HG03457 (cell line): ENCODE data around the gene FKRP.

ENCODE experiments used
- ATAC-seq: cut with Tn5 transposase; IDR thresholded peaks from one replicate; pipeline ENCODE4 v1.9.1; 2021; ENCODE audit warnings: moderate number of reproducible peaks; ENCODE audit not compliant: unreplicated experiment

The FKRP gene

DNA sequence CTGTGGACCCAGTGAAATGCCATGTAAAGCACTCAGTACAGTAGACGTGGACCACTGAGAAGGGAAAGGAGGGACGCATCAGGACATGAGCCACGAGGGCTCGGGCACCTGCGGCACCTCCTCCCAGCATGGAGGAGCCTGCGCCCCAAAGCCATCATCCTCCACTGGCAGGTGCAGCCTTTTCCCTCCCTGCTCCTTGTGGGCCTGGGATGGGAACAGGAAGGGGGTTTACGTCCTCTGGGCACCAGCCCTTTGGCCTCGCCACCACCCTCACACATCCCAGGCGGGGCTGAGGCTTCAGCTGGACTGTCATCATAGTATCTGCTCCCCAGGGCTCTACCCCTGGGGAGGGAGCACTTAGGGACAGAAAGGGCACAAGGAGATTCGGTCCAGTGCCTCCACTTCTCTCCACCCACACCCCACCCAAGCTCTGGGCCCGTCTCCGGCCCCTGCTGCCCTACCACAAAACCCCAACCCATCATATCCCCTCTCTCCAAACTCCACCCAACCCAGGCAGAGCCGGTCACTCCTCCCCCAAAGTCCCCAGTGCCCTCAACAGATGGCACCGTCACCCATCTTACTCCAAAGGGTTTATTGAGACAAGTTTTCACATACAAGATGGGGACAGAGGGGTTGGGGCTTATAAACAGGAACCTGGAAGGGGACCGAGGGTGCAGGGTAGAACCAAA lies 26.8 kb upstream of the FKRP start:
- ATAC-seq = no peak

DNA sequence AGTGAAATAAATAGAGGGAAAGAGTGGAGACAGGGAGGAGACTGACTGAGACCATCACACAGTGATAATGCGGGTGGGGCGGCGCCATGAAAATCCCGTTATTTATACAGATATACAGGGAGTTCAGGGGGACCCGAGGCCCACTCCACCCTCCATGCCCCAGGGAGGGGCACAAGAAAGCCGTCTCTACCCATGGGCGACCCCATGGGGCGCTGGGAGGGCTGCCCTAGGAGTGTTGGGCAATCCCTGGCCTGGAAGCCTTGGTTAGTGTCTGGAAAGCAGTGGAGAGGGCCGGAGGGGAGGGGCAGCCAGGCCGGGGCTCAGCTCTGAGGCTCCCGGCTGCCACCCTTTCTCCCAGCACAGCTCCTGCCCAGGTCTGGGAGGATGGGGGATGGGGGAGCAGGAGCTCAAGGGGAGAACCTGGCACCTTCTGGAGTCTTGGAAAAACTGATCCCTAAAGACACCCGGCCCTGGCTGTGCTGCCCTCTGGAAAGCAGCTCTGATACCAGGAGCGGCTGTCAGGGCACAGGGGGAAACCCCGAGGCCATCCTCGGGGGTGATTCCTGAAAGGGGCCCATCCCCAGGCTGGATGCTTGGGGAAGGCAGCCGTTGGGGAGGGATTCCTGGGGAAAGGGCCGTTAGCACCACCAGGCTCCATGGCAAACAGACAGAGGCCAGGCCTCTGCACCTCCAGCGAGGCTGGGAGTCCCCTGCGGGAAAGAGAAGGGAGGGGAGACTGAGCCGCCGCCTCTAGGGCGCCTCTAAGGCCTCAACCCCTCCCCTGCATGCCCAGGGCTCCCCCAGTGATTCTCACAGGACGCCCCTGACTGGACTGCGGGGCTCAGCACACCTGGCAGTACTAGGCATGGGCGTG lies 26.0 kb upstream of the FKRP start:
- no peak for ATAC-seq

DNA sequence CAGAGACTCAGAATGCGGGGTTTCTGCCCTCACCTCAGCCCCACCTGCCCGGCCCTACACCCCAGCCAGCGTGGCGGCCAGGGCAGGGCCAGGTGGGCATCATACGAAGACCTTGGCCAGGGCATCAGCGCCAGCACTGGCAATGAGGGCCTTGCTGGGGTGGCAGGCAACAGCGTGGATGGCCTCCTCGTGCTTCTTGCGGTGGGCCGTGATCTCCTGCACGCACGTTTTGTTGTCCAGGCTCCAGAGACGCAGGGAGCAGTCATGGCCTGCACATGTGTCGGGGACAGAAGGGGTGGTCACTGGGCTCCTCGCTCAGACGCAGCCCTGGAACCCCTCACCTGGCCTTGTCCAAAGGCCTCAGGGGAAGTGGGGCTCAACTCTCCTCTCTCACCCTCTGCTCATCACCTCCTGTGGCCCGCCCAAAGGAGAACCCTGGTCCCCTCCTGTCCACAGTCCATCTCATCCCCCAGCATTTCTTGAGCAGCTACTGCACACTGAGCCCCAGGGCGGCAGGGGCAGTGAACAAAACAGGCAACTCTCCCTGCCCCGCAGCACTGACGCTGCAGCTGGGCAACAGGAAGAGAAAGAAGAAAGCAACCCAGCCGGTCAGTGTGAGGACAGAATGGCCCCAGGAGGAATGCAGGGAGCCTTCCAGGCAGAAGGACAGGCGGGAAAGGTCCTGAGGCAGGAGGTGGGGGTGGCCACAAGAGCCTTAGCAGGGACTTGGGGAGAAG lies 25.2 kb upstream of the FKRP start:
- no peak for ATAC-seq

DNA sequence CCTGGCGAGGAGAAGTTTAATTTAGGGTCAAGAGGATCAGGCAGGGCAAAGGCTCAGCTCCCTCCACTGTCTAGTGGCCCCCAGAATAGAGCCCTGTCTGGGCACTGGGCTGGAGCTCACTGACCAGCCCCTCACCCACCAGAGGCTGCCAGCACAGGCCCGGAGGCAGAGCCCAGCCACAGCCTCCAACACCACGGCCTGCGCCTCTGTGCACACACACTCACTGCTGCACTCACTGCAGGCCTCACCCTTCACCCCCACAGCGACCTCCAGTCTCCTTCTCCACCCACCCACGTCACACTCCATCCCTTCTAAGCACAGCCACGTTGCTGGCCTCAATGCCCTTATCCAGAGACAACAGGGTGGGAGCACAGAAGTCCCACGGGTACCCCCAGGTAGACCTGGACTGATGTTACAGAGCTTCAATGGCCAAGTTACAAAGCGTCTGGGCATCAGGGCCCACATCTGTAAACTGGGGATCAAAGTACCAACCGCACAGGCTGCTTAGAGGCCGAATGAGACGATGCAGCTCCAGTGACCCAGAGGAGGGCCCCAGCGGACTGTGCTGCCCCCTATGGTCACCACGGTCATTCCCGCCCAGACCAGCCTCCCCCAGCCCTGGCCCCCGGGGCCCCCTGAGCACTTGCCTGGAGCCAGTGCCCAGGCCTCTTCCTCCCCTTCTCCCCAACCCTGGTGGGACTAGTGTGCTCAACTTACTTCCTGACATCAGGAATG lies 24.4 kb upstream of the FKRP start:
- ATAC-seq = no peak

DNA sequence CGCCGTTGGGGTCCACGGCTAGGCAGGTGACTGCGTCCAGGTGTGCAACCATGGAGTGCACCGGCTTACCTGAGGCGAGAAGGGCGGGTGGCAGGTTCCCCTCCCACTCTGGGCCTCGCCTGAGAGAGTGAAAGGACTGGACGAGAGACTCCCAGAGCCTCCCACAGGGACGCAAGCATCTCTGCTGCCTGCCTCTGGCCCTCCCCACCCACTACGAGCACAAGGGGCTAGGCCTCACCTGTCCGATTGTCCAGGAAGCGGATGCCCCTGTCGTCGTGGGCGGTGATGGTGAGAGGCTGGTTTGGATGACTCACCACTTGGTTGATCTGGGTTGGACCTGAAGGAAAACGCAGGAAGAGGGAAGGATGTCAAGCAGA lies 23.9 kb upstream of the FKRP start:
- ATAC-seq = no peak

DNA sequence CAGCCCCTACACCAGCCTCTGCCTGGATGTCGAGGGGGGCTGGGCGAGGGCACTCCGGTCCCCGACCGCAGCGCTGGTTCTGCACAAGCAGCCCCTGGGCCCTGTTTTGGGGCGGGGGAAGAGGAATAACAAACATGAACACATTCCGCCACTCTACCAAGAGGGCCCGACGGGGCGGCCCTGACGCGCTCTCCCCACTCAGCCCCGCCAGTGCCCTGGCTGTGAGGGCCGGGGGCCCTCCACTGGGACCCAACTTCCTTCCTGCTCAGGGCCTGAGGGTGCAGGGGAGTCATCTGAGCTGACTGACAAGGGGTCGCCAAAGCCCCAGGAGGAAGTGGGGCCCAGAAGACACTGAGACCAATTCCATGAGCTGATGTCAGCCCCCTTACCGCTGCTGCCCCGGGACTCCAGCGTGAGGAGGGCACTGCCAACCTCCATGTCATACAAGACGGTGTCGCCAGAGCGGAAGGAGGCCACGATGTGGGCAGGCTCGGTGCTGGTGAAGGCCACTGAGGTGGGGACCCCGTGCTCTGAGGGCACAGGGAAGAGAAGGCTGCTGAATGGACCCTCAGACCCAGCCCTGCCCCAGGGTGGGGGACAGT lies 23.3 kb upstream of the FKRP start:
- ATAC-seq = no peak

DNA sequence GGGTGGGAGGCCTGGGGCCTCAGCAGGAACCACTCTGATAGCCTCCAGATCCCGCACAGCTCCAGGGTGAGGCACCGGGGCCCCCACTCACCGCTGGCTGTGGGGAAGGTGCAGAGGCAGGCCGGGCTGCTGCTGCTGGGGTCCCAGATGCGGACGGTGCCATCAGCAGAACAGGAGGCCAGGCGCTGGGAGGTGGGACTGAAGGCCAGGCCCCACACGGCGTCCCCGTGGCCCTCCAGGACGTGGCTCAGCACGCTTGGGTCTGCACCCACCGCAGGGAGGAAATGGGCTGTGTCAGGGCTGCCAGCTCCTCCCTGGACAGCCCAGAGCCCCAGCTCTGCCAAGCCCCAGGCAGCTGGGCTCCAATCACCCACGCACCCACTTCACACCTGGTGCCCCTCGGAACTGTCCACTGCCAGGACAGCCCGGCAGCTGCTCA lies 22.8 kb upstream of the FKRP start:
- ATAC-seq = no peak

DNA sequence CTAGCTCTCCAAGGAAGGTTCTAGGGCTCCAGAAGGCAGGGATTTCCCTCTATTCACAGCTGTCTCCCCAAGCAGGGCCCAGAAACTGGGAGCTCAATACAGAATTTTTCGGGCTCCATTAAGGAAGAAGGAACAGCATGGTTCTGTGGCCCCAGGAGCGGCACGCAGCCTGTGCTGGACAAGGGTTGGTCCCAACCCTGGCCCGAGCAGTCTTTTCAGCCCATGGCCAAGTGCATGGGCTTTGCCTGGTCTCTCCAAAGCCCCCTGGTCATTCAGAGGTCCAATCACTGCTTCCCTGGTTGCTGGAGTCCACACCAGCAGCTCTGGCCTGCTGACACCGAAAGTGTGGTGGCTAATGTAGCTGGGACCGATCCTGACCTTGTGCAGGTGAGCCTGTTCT lies 22.4 kb upstream of the FKRP start:
- no peak for ATAC-seq

DNA sequence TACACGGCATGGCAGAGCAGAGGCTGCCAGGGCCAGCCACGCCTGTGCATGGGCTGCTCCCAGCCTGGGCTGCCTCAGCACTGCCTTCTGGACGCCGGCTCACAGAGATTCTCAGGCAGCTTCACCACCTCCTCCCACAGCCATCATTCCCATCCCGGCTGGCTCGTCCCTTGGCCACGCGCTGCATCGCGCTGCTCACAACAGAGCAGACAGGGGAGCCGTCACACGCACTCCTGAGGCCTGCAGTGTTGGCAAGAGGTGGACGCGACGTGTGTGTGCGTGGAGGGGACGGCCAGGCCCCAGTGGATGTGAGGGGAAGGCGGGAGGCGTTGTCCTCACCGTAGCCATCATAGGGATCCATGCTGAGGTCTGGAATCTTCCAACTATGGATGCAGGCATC lies 21.4 kb upstream of the FKRP start:
- ATAC-seq = no peak

DNA sequence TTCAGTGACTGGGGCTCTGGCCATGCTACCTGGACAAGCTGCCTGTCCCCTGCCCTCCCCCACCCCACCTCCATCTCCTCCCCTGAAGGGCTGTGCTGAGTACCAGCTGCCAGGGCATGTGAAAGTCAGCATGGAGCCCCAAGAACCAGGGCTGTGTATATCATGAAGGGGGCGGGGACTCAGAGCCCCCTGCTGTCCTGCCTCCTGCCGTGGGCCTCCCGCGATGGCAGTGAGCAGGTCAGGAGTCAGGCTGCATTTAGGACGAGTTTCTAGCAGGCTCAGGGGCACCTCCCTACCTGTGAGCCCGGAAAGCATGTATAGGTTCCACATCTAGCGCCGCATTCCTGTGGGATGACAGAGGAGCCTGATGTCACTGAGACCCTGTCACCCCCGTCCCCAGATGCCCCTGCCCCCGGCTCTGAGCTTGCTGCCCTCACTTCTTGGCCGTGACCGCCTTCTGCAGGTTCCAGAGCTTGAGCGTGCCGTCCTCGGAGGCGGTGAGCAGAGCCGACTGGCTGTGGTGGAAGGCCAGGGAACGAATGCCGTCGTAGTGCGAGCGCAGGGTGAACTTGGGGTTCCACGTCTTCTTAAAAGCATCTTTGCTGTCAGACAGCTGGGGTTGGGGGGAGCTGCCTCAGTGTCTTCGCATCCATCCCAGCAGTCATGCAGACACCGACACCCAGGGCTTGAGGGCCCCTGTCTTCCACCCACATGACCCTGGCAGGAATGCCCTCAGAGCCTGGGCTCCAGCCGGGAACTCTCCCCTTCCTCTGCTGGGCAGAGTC lies 20.6 kb upstream of the FKRP start:
- no peak for ATAC-seq

DNA sequence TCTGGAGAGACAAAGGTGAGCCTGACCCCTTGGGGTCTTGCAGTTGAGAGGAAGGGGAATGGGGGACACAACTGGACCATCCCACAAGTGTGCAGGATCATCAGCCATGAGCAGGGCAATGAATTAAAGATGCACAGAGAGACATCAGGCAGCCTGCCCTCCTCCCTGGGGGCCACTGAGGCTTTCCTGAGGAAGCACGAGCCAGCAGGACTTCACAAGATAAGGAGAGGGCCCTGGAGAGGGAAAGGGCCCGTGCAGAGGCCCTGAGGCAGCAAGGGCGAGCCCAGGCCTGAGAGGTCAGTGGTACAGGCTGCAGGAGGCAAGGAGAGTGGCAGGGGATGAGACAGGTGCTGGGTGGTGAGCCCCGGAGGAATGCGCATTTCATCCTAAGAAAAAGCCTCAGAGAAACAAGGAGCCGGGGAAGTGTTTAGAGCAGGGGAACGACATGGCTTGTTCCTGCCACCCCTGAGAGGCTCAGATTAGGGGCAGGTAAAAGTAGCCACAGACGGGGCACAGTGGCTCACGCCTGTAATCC lies 19.9 kb upstream of the FKRP start:
- no peak for ATAC-seq

DNA sequence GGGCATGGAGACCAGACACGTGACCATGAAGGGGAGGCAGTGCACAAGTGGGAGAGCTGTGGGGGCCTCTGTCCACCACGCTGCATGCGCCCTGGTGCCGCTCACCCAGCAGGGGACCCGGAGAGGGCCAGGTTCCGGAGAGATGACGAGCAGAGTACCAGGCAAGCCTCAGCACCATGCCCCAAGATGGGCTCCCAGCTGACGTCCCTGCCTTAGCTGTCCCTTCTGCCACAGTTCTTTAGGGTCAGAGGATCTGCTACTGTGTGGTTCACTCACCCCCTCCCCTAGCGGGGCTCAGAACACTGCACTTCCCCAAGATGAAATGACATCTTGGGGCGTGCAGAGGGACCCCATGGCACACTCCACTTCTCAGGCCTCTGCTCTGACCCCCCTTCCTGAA lies 19.3 kb upstream of the FKRP start:
- ATAC-seq = no peak

DNA sequence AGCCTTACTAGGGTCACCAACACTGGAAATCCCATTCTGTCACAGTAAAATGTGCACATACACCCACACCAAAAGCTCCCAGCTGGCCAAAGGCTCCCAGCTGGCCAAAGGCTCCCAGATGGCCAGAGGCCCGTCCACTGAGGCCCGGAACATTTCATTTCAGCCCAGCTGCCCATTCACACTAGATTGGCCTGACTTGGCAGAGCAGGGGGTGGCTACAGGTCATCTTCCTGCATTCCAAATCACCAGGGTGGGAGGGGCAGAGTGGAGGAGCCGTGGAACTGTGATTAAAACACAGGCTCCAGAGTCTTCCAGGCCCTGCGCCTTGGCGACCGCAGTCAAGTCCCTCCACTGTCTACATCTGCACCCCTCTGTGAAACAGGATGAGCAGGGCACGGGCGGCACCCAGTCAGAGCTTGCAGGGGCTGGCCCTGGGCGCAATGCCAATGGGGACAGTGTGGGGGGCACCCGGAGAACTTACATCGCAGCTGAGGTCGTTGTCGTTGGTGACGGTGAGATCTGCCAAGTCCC lies 18.8 kb upstream of the FKRP start:
- ATAC-seq = no peak

DNA sequence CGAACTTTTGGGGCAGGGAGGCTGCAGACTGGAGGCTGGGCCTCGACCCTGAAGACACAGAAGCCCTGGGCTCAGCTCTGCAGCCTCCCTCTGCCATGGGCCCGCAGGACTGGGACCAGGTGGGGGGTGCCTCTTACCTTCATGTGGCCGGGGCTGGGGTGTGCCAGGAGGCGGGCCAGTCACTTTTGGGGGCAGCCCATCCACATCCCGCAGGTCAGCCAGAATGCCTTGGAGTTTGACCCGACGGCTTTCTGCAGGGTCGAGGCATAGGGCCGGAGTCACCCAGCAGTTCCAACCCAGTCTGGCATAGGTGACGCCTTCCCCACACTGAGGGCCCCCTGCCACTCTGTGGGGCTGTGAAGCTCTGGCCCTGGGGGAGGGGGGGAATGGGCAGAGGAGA lies 18.1 kb upstream of the FKRP start:
- ATAC-seq = no peak

DNA sequence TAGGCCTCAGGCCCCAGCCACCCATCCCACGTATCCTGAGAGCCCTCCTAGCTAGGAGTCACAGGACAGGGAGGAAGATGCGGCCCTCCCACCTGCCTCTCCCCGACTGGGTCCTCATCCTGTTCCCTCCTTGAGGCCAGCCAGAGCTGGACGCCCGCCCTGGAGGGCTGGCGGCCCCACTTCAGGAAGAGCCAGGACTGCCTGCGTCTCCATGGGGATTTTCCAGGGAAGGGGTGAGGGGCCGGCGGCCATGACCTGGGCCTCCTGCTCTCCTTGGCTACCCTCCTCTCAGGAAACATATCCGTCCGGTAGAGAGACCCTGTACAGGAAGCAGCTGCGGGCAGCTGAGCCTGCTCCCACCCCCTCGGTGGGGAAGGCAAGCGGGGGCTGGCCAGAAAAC lies 17.6 kb upstream of the FKRP start:
- no peak for ATAC-seq

DNA sequence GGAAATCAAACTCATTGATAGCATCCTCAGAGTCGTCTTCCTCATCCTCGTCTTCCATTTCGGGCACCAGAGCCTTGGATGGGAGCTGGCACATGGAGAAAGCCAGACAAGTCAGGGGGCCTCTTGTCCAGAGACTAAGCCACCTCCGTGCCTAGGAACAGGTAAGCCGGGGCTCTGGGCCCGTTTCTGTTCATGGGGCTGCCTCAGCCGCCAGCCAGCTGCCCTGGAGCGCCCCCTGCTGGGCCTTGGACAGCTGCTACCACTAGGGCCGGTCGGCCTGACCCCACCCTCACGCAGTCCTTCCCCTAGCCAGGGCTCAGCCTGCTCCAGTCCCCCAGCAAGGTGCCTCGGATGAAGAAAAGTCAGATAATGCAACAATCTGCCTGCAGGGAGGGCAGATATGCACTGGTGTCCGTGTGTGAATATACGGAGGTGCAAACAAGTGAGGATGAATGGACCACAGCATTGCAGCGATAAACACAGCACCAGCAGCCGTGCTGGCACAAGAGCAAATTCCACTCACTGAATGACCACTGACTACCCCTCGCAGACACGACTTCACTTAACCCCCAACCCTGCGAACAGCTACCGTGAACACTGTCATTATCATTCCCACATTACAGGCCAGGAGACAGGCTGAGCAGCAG lies 17.0 kb upstream of the FKRP start:
- no peak for ATAC-seq

DNA sequence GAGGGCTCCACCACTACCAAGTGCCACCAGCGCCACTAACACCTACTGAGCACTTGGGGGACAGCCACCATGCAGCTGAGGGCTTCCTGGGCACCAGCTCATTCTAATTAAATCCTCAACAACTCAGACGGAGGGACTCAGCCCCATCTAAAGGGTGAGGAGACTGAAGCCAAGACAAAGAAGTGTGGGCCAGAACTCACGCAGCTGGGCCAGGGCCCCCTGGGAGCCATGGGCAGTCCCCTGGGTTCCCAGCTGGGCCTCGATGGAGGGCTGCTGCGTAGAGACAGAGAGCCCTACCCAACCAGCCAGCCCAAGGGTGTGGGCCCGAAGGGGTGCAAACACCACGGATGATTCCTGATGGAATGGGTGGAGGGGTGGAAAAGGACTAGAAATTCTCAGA lies 16.2 kb upstream of the FKRP start:
- no peak for ATAC-seq

DNA sequence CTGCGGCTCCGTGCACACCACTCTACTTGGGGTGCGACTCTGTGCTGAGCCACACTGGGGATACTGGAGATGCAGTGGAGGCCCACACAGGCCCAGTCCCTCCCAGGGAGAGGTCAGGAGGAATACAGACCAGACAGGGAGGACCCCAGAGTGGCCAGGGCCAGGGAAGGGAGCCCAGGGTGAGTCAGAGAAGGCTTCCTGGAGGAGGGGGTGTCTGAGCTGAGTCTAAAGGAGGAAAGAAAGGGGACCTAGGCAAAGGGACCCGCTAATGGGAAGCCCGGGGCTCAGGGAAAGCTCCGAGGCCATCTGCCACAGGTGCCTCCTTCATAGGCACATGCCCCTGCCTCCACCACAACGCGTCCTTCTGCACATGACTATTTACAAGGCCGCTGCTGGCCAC lies 15.7 kb upstream of the FKRP start:
- ATAC-seq = no peak

DNA sequence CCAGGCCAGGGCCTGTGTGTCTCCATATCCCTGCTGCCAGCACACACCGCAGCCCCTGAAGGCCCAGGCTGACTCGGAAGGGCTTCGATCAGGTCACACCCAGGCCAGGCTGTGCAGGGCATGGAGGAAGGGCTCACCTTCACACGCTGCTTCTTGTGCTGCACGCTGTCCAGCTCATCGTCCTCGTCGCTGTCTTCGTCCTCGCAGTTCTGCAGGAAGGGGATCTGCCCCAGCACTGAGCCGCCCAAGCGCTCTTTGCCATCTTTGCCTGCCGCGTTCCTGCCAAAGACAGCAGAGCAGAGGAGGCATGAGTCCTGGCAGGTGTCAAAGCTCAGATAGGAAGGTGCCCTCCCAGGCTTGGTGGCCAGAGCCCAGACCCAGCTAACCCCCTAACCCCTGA lies 15.3 kb upstream of the FKRP start:
- ATAC-seq = no peak
